HFFc6 (cell line): Measurements from ENCODE around the gene RPL32. TPM values are rescaled to one million over a fixed set of nuclear protein-coding genes. Genes with fewer than 3 reads are reported as not detected.

Experiments used
- DNase-seq: peaks from one replicate; pipeline ENCODE4 v3.0.0-alpha.2; 2018
- H3K27ac Mint-ChIP-seq: 2 replicates; pipeline ENCODE4 v1.8.0; 2020; ENCODE audit warnings: mild to moderate bottlenecking, mixed read lengths
- H3K27me3 Mint-ChIP-seq: 2 replicates; pipeline ENCODE4 v1.8.0; 2021; ENCODE audit warnings: mild to moderate bottlenecking, moderate library complexity, mixed read lengths; ENCODE audit not compliant: insufficient read depth
- H3K36me3 Mint-ChIP-seq: 2 replicates; pipeline ENCODE4 v1.8.0; 2021; ENCODE audit warnings: low read depth, mixed read lengths
- H3K4me1 Mint-ChIP-seq: 2 replicates; pipeline ENCODE4 v1.8.0; 2020; ENCODE audit warnings: low read depth, mixed read lengths
- H3K4me3 Mint-ChIP-seq: 2 replicates; pipeline ENCODE4 v1.8.0; 2020; ENCODE audit warnings: mild to moderate bottlenecking, moderate library complexity, mixed read lengths
- H3K9me3 Mint-ChIP-seq: 2 replicates; pipeline ENCODE4 v1.8.0; 2020; ENCODE audit warnings: mild to moderate bottlenecking, mixed read lengths
- CTCF ChIP-seq: fragments of 200-600 bp; sonication (generic); IDR thresholded peaks from 2 replicates; pipeline ENCODE4 v1.5.0; 2021; ENCODE audit warnings: antibody characterized with exemption, mild to moderate bottlenecking
- total RNA-seq, 6 experiments: library from RNA; stranded (reverse); fragmentation: NEBNext Ultra II Directional; extraction: Animal tissue kit (Norgen Biotek cat#: 25700); gene quantifications; 2 replicates in 1 of 6; 3 replicates in 5 of 6; pipeline ENCODE4 v1.2.3, GENCODE V29; 2021

Gene RPL32
- total RNA-seq, 6 experiments from 2014 or later, result 1,490 to 1,730 (median 1,677) TPM

DNA sequence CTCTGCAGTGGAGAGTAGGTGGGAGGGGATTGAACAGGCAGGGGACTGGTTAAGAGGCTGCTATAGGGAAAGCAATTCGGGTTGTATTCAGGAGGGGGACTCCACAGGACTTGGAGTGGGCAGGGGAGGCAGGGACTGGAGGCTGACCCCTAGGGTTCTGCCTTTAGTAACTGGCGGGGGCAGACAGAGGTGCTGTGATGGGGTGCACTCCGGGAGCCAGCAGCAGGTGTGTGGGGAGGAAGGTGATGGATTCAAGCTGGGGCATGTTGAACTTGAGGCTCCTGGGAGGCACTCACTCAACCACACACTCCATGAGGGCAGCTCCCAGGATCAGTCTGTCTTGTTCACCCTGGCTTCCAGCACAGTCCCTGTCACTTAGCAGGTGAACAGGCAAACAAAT, 32.4 kb downstream of the RPL32 start:
- DNase-seq, result no peak
- Mint-ChIP-seq H3K27me3 (no peaks in the 10 kb centered on the region), H3K9me3 (no peaks in the 10 kb centered on the region), H3K4me1 (peaks cover 10% of the 10 kb centered on the region; the same call in 1 of the 2 replicates), H3K27ac (no peak overlapping the region), H3K36me3 (peaks cover 5% of the 10 kb centered on the region; the same call in 1 of the 2 replicates), H3K4me3 (no peak overlapping the region)
- TF ChIP-seq CTCF, result no peak

DNA sequence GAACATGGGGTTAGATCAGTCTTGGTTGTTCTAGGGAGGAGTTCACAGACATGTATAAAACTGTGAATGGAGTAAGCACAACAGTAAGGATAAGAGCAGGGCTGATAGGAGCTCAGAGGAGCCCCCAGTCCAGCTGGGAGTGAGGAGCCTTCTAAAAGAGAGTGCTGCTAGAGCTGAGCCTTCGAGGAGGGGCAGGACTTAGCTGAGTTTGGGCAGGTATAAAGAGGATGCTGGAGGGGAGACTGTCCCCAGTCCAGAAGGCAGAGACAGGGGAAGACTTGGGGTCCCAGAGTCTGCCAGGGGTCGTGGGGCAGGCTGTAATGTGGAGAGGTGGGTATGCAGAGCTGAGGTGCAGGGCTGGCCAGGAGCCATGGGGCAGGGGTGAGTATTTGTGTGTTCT, 32.8 kb downstream of the RPL32 start:
- Mint-ChIP-seq H3K27ac (no peak overlapping the region), H3K36me3 (peaks cover 7% of the 10 kb centered on the region; the same call in 1 of the 2 replicates), H3K27me3 (no peaks in the 10 kb centered on the region), H3K9me3 (no peaks in the 10 kb centered on the region), H3K4me1 (peaks cover 10% of the 10 kb centered on the region; the same call in 1 of the 2 replicates), H3K4me3 (no peak overlapping the region)
- TF ChIP-seq CTCF, result no peak
- DNase-seq, result no peak

- Mint-ChIP-seq H3K27ac (no peak overlapping the region), H3K27me3 (no peaks in the 10 kb centered on the region), H3K36me3 (peaks cover 9% of the 10 kb centered on the region; the same call in 1 of the 2 replicates), H3K4me1 (peaks cover 10% of the 10 kb centered on the region; the same call in 1 of the 2 replicates), H3K9me3 (no peaks in the 10 kb centered on the region), H3K4me3 (no peak overlapping the region)
- no peak for TF ChIP-seq CTCF
- DNase-seq, result no peak
Observed at GRCh38 chr3:12807601-12808359, 33.6 kb downstream of the RPL32 start.

DNA sequence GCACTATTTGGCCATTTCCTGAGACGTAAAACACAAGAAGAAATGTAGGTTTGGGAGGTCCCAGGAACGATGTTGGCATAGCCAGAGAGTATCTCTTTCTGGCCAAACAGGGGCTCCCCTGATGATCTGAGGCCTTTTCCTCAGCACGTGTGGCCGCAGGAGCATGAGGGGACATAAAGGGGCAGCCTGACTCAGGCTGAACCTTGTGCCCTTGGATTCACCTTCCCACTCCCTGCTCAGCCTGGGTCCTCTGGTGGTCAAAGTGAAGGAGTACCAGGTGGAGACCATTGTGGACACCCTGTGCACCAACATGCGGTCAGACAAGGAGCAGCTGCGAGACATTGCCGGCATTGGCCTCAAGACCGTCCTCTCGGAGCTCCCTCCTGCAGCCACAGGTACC, 34.3 kb downstream of the RPL32 start:
- H3K36me3 Mint-ChIP-seq, result peaks cover 9% of the 10 kb centered on the region; the same call in 1 of the 2 replicates
- H3K9me3 Mint-ChIP-seq, result no peaks in the 10 kb centered on the region
- no peak overlapping the region for H3K4me3 Mint-ChIP-seq
- H3K4me1 Mint-ChIP-seq, result peaks cover 10% of the 10 kb centered on the region; the same call in 1 of the 2 replicates
- H3K27ac Mint-ChIP-seq, result no peak overlapping the region
- peak; percentile 34; the same call in 1 of the 2 replicates for TF ChIP-seq CTCF
- no peak for DNase-seq
- H3K27me3 Mint-ChIP-seq, result no peaks in the 10 kb centered on the region

GRCh38 chr3:12803371-12803770, 38.0 kb downstream of the RPL32 start:
- no peak overlapping the region for H3K27ac Mint-ChIP-seq
- no peaks in the 10 kb centered on the region for H3K9me3 Mint-ChIP-seq
- no peak overlapping the region for H3K4me3 Mint-ChIP-seq
- TF ChIP-seq CTCF, result no peak
- H3K27me3 Mint-ChIP-seq, result no peaks in the 10 kb centered on the region
- H3K36me3 Mint-ChIP-seq, result peaks cover 9% of the 10 kb centered on the region; the same call in 1 of the 2 replicates
- DNase-seq, result no peak
- no peaks in the 10 kb centered on the region for H3K4me1 Mint-ChIP-seq
